Osteocyte (in vitro differentiated cells): ENCODE results near the gene XIAP. TPM values are rescaled to one million over a fixed set of nuclear protein-coding genes. Genes with fewer than 3 reads are reported as not detected.
A peak's percentile ranks its signal among the peaks of the same experiment; 100 is the strongest.

ENCODE experiments used
- DNase-seq: peaks from one replicate; pipeline ENCODE4 v3.0.0; 2021; ENCODE audit warnings: mixed read lengths; ENCODE audit not compliant: unreplicated experiment; ENCODE audit errors: extremely low spot score
- H3K27ac Mint-ChIP-seq: one replicate; pipeline ENCODE4 v1.8.0; 2021; ENCODE audit warnings: mild to moderate bottlenecking, mixed read lengths; ENCODE audit not compliant: unreplicated experiment
- H3K27me3 Mint-ChIP-seq: one replicate; pipeline ENCODE4 v1.8.0; 2021; ENCODE audit warnings: mixed read lengths; ENCODE audit not compliant: unreplicated experiment
- H3K36me3 Mint-ChIP-seq: one replicate; pipeline ENCODE4 v1.8.0; 2021; ENCODE audit warnings: mixed read lengths; ENCODE audit not compliant: unreplicated experiment
- H3K4me1 Mint-ChIP-seq: one replicate; pipeline ENCODE4 v1.8.0; 2021; ENCODE audit warnings: mixed read lengths; ENCODE audit not compliant: unreplicated experiment
- H3K4me3 Mint-ChIP-seq: one replicate; pipeline ENCODE4 v1.8.0; 2021; ENCODE audit warnings: mild to moderate bottlenecking, moderate library complexity, mixed read lengths; ENCODE audit not compliant: unreplicated experiment
- H3K9me3 Mint-ChIP-seq: one replicate; pipeline ENCODE4 v1.8.0; 2021; ENCODE audit warnings: mixed read lengths; ENCODE audit not compliant: unreplicated experiment
- CTCF ChIP-seq: fragments of 200-600 bp; sonication (generic); IDR thresholded peaks from 2 replicates; pipeline ENCODE4 v1.5.0; 2021; ENCODE audit warnings: antibody characterized with exemption, mild to moderate bottlenecking, moderate library complexity
- total RNA-seq: library from RNA; stranded (reverse); gene quantifications from 2 replicates; pipeline ENCODE4 v1.2.1, GENCODE V29; 2021

Gene XIAP
- total RNA-seq, 1 donor from 2014 or later = 52.7 TPM

- no peaks in the 10 kb centered on the region for H3K36me3 Mint-ChIP-seq
- no peak for DNase-seq
- peak overlapping the region; percentile 91 for H3K4me3 Mint-ChIP-seq
- H3K9me3 Mint-ChIP-seq = no peaks in the 10 kb centered on the region
- H3K4me1 Mint-ChIP-seq = peaks cover 9% of the 10 kb centered on the region
- TF ChIP-seq CTCF = no peak
- no peaks in the 10 kb centered on the region for H3K27me3 Mint-ChIP-seq
- peak overlapping the region; percentile 99 for H3K27ac Mint-ChIP-seq
Measured at GRCh38 chrX:123959281-123960063, 99.6 kb downstream of the XIAP start.

DNA sequence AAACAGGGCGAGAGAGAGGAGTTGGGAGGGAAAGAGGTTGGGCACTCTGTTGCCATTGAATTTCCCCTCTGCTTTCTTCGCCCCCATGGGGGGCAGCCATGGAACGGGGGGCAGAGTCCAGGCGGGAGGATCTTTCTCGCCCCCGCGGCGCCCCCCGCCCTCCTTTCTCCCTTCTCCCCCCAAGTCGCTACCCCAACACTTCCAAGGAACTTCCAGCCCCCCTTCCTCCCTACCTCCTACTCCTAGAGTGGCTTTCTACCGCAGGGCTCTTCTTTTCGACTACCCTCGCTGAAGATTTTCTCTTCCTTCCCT lies 101.1 kb downstream of the XIAP start:
- H3K27ac Mint-ChIP-seq = peak overlapping the region; percentile 99
- H3K4me1 Mint-ChIP-seq = peaks cover 20% of the 10 kb centered on the region
- no peaks in the 10 kb centered on the region for H3K27me3 Mint-ChIP-seq
- TF ChIP-seq CTCF = no peak
- no peaks in the 10 kb centered on the region for H3K36me3 Mint-ChIP-seq
- DNase-seq = no peak
- H3K4me3 Mint-ChIP-seq = peak overlapping the region; percentile 91
- no peaks in the 10 kb centered on the region for H3K9me3 Mint-ChIP-seq

- no peak for TF ChIP-seq CTCF
- H3K4me3 Mint-ChIP-seq = peak within 1 kb of the TSS; percentile 91
Measured at GRCh38 chrX:123961268-123962005, 101.6 kb downstream of the XIAP start, which contains the start of gene STAG2. Gene STAG2, plus strand, starts transcription at chrX:123961706. Its CDS starts 60,922 bp downstream, at chrX:124022628.

GRCh38 chrX:123962006-123962467 lies 102.2 kb downstream of the XIAP start:
- DNase-seq = no peak
- Mint-ChIP-seq H3K36me3 (no peaks in the 10 kb centered on the region), H3K27me3 (no peaks in the 10 kb centered on the region), H3K27ac (peak overlapping the region; percentile 99), H3K4me1 (peaks cover 21% of the 10 kb centered on the region), H3K9me3 (no peaks in the 10 kb centered on the region), H3K4me3 (peak overlapping the region; percentile 82)
- no peak for TF ChIP-seq CTCF

More at GRCh38 chrX:123961268-123962005, 101.6 kb downstream of the XIAP start, which contains the start of gene STAG2:
- Mint-ChIP-seq H3K36me3 (no peaks in the 10 kb centered on the region), H3K4me1 (peaks cover 21% of the 10 kb centered on the region), H3K9me3 (no peaks in the 10 kb centered on the region), H3K27ac (peak within 1 kb of the TSS; percentile 99), H3K27me3 (no peaks in the 10 kb centered on the region)
- DNase-seq = peak; percentile 90
